HFF-Myc (cell line): Measurements from ENCODE around the gene KCNJ6.

Experiments used
- DNase-seq: peaks from one replicate; pipeline ENCODE4 v3.0.0-alpha.2; 2011; ENCODE audit warnings: low read depth; ENCODE audit errors: extremely low read depth
- H3K4me3 ChIP-seq: replicated peaks from 2 replicates; pipeline ENCODE4 v1.5.1; 2011; ENCODE audit warnings: low read depth, mild to moderate bottlenecking, control low read depth, low read length
- CTCF ChIP-seq: IDR thresholded peaks from 2 replicates; pipeline ENCODE4 v1.5.1; 2012; ENCODE audit warnings: mild to moderate bottlenecking, low read depth, low read length, control low read depth; ENCODE audit errors: missing control alignments

Gene KCNJ6

GRCh38 chr21:37575580-37575979 is 340.7 kb downstream of the KCNJ6 start:
- H3K4me3 ChIP-seq: no peak overlapping the region
- TF ChIP-seq CTCF: no peak
- DNase-seq: no peak

- DNase-seq: no peak
- no peak overlapping the region for H3K4me3 ChIP-seq
- TF ChIP-seq CTCF: no peak
Measured at GRCh38 chr21:37574751-37575150, 341.5 kb downstream of the KCNJ6 start.

- H3K4me3 ChIP-seq: no peak overlapping the region
- DNase-seq: no peak
- no peak for TF ChIP-seq CTCF
Measured at GRCh38 chr21:37574316-37574715, 341.9 kb downstream of the KCNJ6 start.

- DNase-seq: no peak
- TF ChIP-seq CTCF: no peak
- no peak overlapping the region for H3K4me3 ChIP-seq
Measured at GRCh38 chr21:37571442-37571841, 344.8 kb downstream of the KCNJ6 start.

GRCh38 chr21:37568916-37569315 is 347.3 kb downstream of the KCNJ6 start:
- no peak for DNase-seq
- no peak for TF ChIP-seq CTCF
- no peak overlapping the region for H3K4me3 ChIP-seq

- DNase-seq: no peak
- no peak overlapping the region for H3K4me3 ChIP-seq
- no peak for TF ChIP-seq CTCF
Measured at GRCh38 chr21:37568415-37568814, 347.8 kb downstream of the KCNJ6 start.
